H1 (cell line): ENCODE results near the gene PPM1L. TPM values are rescaled to one million over a fixed set of nuclear protein-coding genes. Genes with fewer than 3 reads are reported as not detected.

Experiments
- CEBPB ChIP-seq: IDR thresholded peaks from 2 replicates; pipeline ENCODE4 v1.6.1; 2012; ENCODE audit warnings: low read depth, low read length
- CHD2 ChIP-seq: IDR thresholded peaks from 2 replicates; pipeline ENCODE4 v1.6.1; 2012; ENCODE audit warnings: low read length, improper control_type of control experiment
- CREB1 ChIP-seq: IDR thresholded peaks from 2 replicates; pipeline ENCODE4 v1.6.1; 2012; ENCODE audit warnings: inconsistent platforms
- JUND ChIP-seq: IDR thresholded peaks from 2 replicates; pipeline ENCODE4 v1.6.1; 2011; ENCODE audit warnings: mild to moderate bottlenecking, improper control_type of control experiment, low read length
- KDM4A ChIP-seq: IDR thresholded peaks from one replicate; pipeline ENCODE4 v1.7.1; 2012; ENCODE audit warnings: low read depth, mild to moderate bottlenecking, moderate library complexity, low read length, inconsistent platforms; ENCODE audit not compliant: severe bottlenecking
- RBBP5 ChIP-seq: IDR thresholded peaks from 2 replicates; pipeline ENCODE4 v1.7.1; 2012; ENCODE audit warnings: low read depth, mild to moderate bottlenecking, inconsistent platforms, low read length, moderate library complexity, borderline replicate concordance
- TBP ChIP-seq: IDR thresholded peaks from 2 replicates; pipeline ENCODE4 v1.6.1; 2011; ENCODE audit warnings: low read depth, low read length, improper control_type of control experiment
- polyA plus RNA-seq, 7 experiments: library from polyadenylated mRNA; depleted of rRNA in 3 of 7; stranded (reverse) in 5 of 7; unstranded in 2 of 7; fragments of >200 nt in 5 of 7; fragments of 200-250 nt in 2 of 7; gene quantifications; 1 replicate in 5 of 7; 2 replicates in 1 of 7; 4 replicates in 1 of 7; pipeline versions ENCODE4 v1.2.1 to v1.2.3, GENCODE V29; 2011 to 2013; ENCODE audit warnings: missing spikeins in 2 of 7, mixed read lengths in 2 of 7
- total RNA-seq: library from RNA; stranded (reverse); fragmentation: NEBNext Ultra II Directional; extraction: Animal tissue kit (Norgen Biotek cat#: 25700); gene quantifications from 2 replicates; pipeline ENCODE4 v1.2.1, GENCODE V29; 2021
- TF ChIP-seq, protein P1 (sequence below): fragments of 300-600 bp; sonication (generic); IDR thresholded peaks from 2 replicates; pipeline ENCODE4 v1.7.1; 2012; ENCODE audit warnings: low read length, moderate library complexity, mild to moderate bottlenecking, inconsistent platforms; ENCODE audit not compliant: insufficient replicate concordance
- TF ChIP-seq, protein P2 (sequence below): IDR thresholded peaks from 2 replicates; pipeline ENCODE4 v1.6.1; 2012; ENCODE audit warnings: inconsistent platforms

PPM1L gene
- total and polyA plus RNA-seq, 2 of the 8 experiments (the other 6 are each of a cell fraction or from before 2014, with no cell fraction given): 2.8 to 18.1 TPM

DNA sequence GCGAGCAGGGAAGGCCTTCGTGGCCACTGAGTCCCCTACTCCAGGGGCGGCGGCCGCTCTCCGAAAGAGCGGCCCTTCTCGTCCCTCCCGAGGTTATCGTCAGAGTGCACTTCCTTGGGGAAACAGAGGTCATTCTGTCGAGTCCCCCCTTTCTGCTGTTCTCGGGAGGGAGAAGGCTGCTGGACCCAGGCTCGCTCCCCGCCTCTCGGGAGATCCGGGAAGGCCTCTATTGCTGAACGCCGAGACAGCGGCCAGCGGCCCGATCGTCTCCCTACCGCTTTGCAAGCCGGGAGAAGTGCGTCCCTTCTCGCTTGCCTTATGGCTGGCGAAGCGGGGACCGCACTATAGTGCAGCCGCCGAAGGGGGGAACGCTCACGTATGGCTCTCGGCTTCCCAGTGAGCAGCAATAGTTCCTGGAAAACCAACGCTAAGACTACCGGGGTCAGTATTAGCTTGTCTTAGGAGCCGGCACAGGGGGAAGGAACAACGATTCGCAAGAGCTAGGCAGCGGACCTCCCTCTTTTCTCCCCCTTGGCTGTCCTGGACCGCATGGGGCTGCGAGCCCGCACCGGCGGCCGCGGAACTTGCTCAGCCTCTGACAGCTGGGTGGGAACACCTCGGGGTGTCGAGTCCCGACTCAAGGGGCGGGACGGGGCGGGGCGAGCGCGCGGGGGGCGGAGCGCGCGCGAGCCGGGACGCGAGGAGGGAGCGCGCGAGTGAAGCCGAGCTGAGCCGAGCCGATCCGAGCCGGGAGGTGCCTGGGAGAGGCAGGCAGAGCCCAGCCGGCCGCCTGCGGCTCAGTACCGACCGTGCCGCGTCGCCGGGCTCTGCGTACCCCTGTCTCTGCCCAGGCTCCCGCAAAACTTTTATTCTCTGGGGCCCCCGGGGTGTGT, 930 bp upstream of the PPM1L start (continued):
- TF ChIP-seq, protein P1, sequence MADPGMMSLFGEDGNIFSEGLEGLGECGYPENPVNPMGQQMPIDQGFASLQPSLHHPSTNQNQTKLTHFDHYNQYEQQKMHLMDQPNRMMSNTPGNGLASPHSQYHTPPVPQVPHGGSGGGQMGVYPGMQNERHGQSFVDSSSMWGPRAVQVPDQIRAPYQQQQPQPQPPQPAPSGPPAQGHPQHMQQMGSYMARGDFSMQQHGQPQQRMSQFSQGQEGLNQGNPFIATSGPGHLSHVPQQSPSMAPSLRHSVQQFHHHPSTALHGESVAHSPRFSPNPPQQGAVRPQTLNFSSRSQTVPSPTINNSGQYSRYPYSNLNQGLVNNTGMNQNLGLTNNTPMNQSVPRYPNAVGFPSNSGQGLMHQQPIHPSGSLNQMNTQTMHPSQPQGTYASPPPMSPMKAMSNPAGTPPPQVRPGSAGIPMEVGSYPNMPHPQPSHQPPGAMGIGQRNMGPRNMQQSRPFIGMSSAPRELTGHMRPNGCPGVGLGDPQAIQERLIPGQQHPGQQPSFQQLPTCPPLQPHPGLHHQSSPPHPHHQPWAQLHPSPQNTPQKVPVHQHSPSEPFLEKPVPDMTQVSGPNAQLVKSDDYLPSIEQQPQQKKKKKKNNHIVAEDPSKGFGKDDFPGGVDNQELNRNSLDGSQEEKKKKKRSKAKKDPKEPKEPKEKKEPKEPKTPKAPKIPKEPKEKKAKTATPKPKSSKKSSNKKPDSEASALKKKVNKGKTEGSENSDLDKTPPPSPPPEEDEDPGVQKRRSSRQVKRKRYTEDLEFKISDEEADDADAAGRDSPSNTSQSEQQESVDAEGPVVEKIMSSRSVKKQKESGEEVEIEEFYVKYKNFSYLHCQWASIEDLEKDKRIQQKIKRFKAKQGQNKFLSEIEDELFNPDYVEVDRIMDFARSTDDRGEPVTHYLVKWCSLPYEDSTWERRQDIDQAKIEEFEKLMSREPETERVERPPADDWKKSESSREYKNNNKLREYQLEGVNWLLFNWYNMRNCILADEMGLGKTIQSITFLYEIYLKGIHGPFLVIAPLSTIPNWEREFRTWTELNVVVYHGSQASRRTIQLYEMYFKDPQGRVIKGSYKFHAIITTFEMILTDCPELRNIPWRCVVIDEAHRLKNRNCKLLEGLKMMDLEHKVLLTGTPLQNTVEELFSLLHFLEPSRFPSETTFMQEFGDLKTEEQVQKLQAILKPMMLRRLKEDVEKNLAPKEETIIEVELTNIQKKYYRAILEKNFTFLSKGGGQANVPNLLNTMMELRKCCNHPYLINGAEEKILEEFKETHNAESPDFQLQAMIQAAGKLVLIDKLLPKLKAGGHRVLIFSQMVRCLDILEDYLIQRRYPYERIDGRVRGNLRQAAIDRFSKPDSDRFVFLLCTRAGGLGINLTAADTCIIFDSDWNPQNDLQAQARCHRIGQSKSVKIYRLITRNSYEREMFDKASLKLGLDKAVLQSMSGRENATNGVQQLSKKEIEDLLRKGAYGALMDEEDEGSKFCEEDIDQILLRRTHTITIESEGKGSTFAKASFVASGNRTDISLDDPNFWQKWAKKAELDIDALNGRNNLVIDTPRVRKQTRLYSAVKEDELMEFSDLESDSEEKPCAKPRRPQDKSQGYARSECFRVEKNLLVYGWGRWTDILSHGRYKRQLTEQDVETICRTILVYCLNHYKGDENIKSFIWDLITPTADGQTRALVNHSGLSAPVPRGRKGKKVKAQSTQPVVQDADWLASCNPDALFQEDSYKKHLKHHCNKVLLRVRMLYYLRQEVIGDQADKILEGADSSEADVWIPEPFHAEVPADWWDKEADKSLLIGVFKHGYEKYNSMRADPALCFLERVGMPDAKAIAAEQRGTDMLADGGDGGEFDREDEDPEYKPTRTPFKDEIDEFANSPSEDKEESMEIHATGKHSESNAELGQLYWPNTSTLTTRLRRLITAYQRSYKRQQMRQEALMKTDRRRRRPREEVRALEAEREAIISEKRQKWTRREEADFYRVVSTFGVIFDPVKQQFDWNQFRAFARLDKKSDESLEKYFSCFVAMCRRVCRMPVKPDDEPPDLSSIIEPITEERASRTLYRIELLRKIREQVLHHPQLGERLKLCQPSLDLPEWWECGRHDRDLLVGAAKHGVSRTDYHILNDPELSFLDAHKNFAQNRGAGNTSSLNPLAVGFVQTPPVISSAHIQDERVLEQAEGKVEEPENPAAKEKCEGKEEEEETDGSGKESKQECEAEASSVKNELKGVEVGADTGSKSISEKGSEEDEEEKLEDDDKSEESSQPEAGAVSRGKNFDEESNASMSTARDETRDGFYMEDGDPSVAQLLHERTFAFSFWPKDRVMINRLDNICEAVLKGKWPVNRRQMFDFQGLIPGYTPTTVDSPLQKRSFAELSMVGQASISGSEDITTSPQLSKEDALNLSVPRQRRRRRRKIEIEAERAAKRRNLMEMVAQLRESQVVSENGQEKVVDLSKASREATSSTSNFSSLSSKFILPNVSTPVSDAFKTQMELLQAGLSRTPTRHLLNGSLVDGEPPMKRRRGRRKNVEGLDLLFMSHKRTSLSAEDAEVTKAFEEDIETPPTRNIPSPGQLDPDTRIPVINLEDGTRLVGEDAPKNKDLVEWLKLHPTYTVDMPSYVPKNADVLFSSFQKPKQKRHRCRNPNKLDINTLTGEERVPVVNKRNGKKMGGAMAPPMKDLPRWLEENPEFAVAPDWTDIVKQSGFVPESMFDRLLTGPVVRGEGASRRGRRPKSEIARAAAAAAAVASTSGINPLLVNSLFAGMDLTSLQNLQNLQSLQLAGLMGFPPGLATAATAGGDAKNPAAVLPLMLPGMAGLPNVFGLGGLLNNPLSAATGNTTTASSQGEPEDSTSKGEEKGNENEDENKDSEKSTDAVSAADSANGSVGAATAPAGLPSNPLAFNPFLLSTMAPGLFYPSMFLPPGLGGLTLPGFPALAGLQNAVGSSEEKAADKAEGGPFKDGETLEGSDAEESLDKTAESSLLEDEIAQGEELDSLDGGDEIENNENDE: no peak
- TF ChIP-seq CHD2: peak; percentile 39; the same call in 1 of the 2 replicates
- TF ChIP-seq KDM4A: peak; percentile 68
- TF ChIP-seq, protein P2, sequence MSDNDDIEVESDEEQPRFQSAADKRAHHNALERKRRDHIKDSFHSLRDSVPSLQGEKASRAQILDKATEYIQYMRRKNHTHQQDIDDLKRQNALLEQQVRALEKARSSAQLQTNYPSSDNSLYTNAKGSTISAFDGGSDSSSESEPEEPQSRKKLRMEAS: peak; percentile 4; the same call in 1 of the 2 replicates
- no peak for TF ChIP-seq CEBPB
- TF ChIP-seq CREB1: peak; percentile 37; the same call in 1 of the 2 replicates
- peak; percentile 14; the same call in 1 of the 2 replicates for TF ChIP-seq TBP
- peak; percentile 63; the same call in 1 of the 2 replicates for TF ChIP-seq JUND
- TF ChIP-seq RBBP5: peak; percentile 75
